A549 (cell line): ENCODE results near the gene TAS2R8. TPM values are rescaled to one million over a fixed set of nuclear protein-coding genes. Genes with fewer than 3 reads are reported as not detected.

Source experiments
- ATAC-seq, 2 experiments: fragments of 200-7000 bp in 1 of 2; fragments of >200 bp in 1 of 2; cut with Nextera tagmentation in 1 of 2; cut with Tn5 transposase in 1 of 2; 3 replicates each; pipeline versions ENCODE4 v1.8.0 to v1.9.1; 2018 to 2020; ENCODE audit warnings: mild to moderate bottlenecking in 1 of 2, moderate library complexity in 1 of 2
- CTCF ChIA-PET: fragments of 300-600 bp; sonication (Branson Sonifier 250); formaldehyde crosslinking; extraction: SDS; loops from one replicate; lab custom pipeline; 2021; ENCODE audit warnings: antibody characterized with exemption, inconsistent platforms; lab: Yijun Ruan, JAX
- POLR2A ChIA-PET: fragments of 350-600 bp; formaldehyde crosslinking; extraction: SDS; loops from one replicate; lab custom pipeline; 2021; ENCODE audit warnings: antibody characterized with exemption, inconsistent platforms; lab: Yijun Ruan, JAX
- DNase-seq, 2 experiments: peaks; one replicate each; pipeline versions ENCODE4 v3.0.0 to v3.0.0-alpha.2; 2011 to 2016; ENCODE audit warnings: low read depth in 1 of 2, low spot score in 1 of 2
- FAIRE-seq: peaks from 2 replicates; lab custom pipeline; 2011; peaks lifted over from hg19 to GRCh38; lab: Jason Lieb, UNC
- H3K27ac ChIP-seq, 2 experiments: fragments of >200 bp; sonication (Bioruptor Twin); formaldehyde crosslinking; 3 replicates each; pipeline ENCODE4 v1.5.1; 2016 to 2017
- H3K4me1 ChIP-seq: fragments of >200 bp; sonication (Bioruptor Twin); formaldehyde crosslinking; 3 replicates; pipeline ENCODE4 v1.6.1; 2016
- H3K4me2 ChIP-seq: fragments of >200 bp; sonication (Bioruptor Twin); formaldehyde crosslinking; 3 replicates; pipeline ENCODE4 v1.6.1; 2016
- H3K4me3 ChIP-seq: fragments of >200 bp; sonication (Bioruptor Twin); formaldehyde crosslinking; 3 replicates; pipeline ENCODE4 v1.5.1; 2016
- H3K9me3 ChIP-seq: fragments of >200 bp; sonication (Bioruptor Twin); formaldehyde crosslinking; 3 replicates; pipeline ENCODE4 v1.6.1; 2016
- BHLHE40 ChIP-seq: IDR thresholded peaks from 2 replicates; pipeline ENCODE4 v1.6.1; 2012; ENCODE audit warnings: low read depth, low read length, inconsistent platforms
- CBX2 ChIP-seq: fragments of 200-600 bp; sonication (generic); IDR thresholded peaks from 2 replicates; pipeline ENCODE4 v1.6.1; 2016; ENCODE audit warnings: low read depth, mild to moderate bottlenecking, borderline replicate concordance
- E2F6 ChIP-seq: IDR thresholded peaks from 2 replicates; pipeline ENCODE4 v1.6.1; 2012; ENCODE audit warnings: low read depth, borderline replicate concordance
- EP300 ChIP-seq, 2 experiments: fragments of >200 bp; sonication (Bioruptor Twin); formaldehyde crosslinking; IDR thresholded peaks; 2 replicates in 1 of 2; 3 replicates in 1 of 2; pipeline ENCODE4 v1.6.1; 2016 to 2017
- FOSB ChIP-seq: fragments of 250-450 bp; sonication (Bioruptor Pico); IDR thresholded peaks from 2 replicates; pipeline ENCODE4 v1.5.0; 2020; ENCODE audit warnings: mild to moderate bottlenecking, moderate library complexity
- GATA3 ChIP-seq: IDR thresholded peaks from 2 replicates; pipeline ENCODE4 v1.6.1; 2012; ENCODE audit warnings: borderline replicate concordance
- HDAC2 ChIP-seq: fragments of 200-600 bp; sonication (generic); IDR thresholded peaks from 2 replicates; pipeline ENCODE4 v1.6.1; 2016
- HEYL ChIP-seq: fragments of 250-450 bp; sonication (Bioruptor Pico); IDR thresholded peaks from 2 replicates; pipeline ENCODE4 v1.8.0; 2021; ENCODE audit warnings: mild to moderate bottlenecking, moderate library complexity
- JUN ChIP-seq, 2 experiments: fragments of >200 bp; sonication (Bioruptor Twin); formaldehyde crosslinking; IDR thresholded peaks; 2 replicates in 1 of 2; 3 replicates in 1 of 2; pipeline ENCODE4 v1.6.1; 2016 to 2017
- JUNB ChIP-seq: fragments of >200 bp; sonication (Bioruptor Twin); formaldehyde crosslinking; IDR thresholded peaks from 2 replicates; pipeline ENCODE4 v1.6.1; 2016
- MAZ ChIP-seq: fragments of 150-350 bp; IDR thresholded peaks from 2 replicates; pipeline ENCODE4 v1.6.1; 2014; ENCODE audit warnings: antibody characterized with exemption, low read depth, low read length, borderline replicate concordance
- MYC ChIP-seq: IDR thresholded peaks from 2 replicates; pipeline ENCODE4 v1.6.1; 2012; ENCODE audit warnings: mild to moderate bottlenecking, inconsistent platforms, low read length, improper control_type of control experiment, borderline replicate concordance
- NFE2L2 ChIP-seq: fragments of 150-350 bp; conservative IDR thresholded peaks from 2 replicates; pipeline ENCODE4 v1.6.1; 2014; ENCODE audit warnings: low read length
- POLR2A ChIP-seq: IDR thresholded peaks from 2 replicates; pipeline ENCODE4 v1.6.1; 2012; ENCODE audit warnings: mild to moderate bottlenecking, low read length
- RAD21 ChIP-seq, 2 experiments: fragments of >200 bp in 1 of 2; sonication (Bioruptor Twin) in 1 of 2; formaldehyde crosslinking in 1 of 2; IDR thresholded peaks in 1 of 2; conservative IDR thresholded peaks in 1 of 2; 2 replicates in 1 of 2; 3 replicates in 1 of 2; pipeline ENCODE4 v1.6.1; 2012 to 2018; ENCODE audit warnings: inconsistent platforms in 1 of 2
- RARB ChIP-seq: fragments of 250-450 bp; sonication (Bioruptor Pico); IDR thresholded peaks from 2 replicates; pipeline ENCODE4 v1.8.0; 2021; ENCODE audit warnings: mild to moderate bottlenecking, moderate library complexity
- REST ChIP-seq: fragments of 200-600 bp; sonication (generic); IDR thresholded peaks from 2 replicates; pipeline ENCODE4 v1.6.1; 2016; ENCODE audit warnings: antibody characterized with exemption, mild to moderate bottlenecking, moderate library complexity
- RFX5 ChIP-seq: fragments of 450-650 bp; IDR thresholded peaks from 2 replicates; pipeline ENCODE4 v1.7.1; 2014; ENCODE audit warnings: antibody characterized with exemption, mild to moderate bottlenecking, moderate library complexity
- RNF2 ChIP-seq: fragments of 200-600 bp; sonication (generic); IDR thresholded peaks from 2 replicates; pipeline ENCODE4 v1.6.1; 2016; ENCODE audit warnings: low read depth, mild to moderate bottlenecking, antibody characterized with exemption, moderate library complexity, borderline replicate concordance
- SMC3 ChIP-seq: fragments of >200 bp; sonication (Bioruptor Twin); formaldehyde crosslinking; IDR thresholded peaks from 3 replicates; pipeline ENCODE4 v1.6.1; 2018; ENCODE audit warnings: inconsistent platforms
- SREBF2 ChIP-seq: fragments of 450-650 bp; IDR thresholded peaks from 2 replicates; pipeline ENCODE4 v1.6.1; 2014; ENCODE audit warnings: mild to moderate bottlenecking, moderate library complexity
- TP53 ChIP-seq: fragments of 250-450 bp; sonication (Bioruptor Pico); IDR thresholded peaks from 2 replicates; pipeline ENCODE4 v1.5.0; 2021; ENCODE audit warnings: mild to moderate bottlenecking, moderate library complexity
- ZFP36 ChIP-seq: fragments of 450-650 bp; IDR thresholded peaks from 2 replicates; pipeline ENCODE4 v1.6.1; 2014; ENCODE audit warnings: borderline replicate concordance; ENCODE audit not compliant: partially characterized antibody
- WGBS: methylation state at CpG from one replicate; pipeline ENCODE4 v1.1.6; 2017; ENCODE audit errors: missing lambda C conversion rate; 5-methylcytosine and 5-hydroxymethylcytosine counted together
- polyA plus RNA-seq, 4 experiments: library from polyadenylated mRNA; depleted of rRNA in 3 of 4; stranded (reverse); fragments of >200 nt; fragmentation: RNase III in 1 of 4; extraction: RNeasy Plus Mini Kit Qiagen cat#74134 plus additional on column Dnase treatment in 1 of 4; gene quantifications; 2 replicates in 3 of 4; 3 replicates in 1 of 4; pipeline ENCODE4 v1.2.3, GENCODE V29; 2011 to 2017
- TF ChIP-seq, protein P1 (sequence below): IDR thresholded peaks from 2 replicates; pipeline ENCODE4 v1.6.1; 2012
- TF ChIP-seq, protein P2 (sequence below): fragments of 450-650 bp; IDR thresholded peaks from 2 replicates; pipeline ENCODE4 v1.6.1; 2014; ENCODE audit warnings: antibody characterized with exemption

Gene TAS2R8
- polyA plus RNA-seq, 2 of the 4 experiments (the other 2 are of a cell fraction) = not detected

GRCh38 chr12:10851243-10851858 is 44.3 kb upstream of the TAS2R8 start:
- WGBS = 88% methylated on average over 4 of the region's 4 CpGs
- H3K4me3 ChIP-seq = no peak overlapping the region
- DNase-seq = no peak
- no peak for TF ChIP-seq HEYL (CRISPR knock-in tag)
- TF ChIP-seq E2F6 = no peak
- no peak for TF ChIP-seq GATA3
- no peak for TF ChIP-seq REST
- no peak for TF ChIP-seq FOSB (CRISPR knock-in tag)
- TF ChIP-seq POLR2A = no peak
- TF ChIP-seq RAD21 (conservative IDR thresholded peaks at IDR 0.05 in 1 of 2, IDR thresholded peaks at IDR 0.05 in 1 of 2) = no peak
- TF ChIP-seq, all 56 proteins: peak for 0
- Histone ChIP-seq H3K4me1 (no peaks in the 10 kb centered on the region), H3K4me2 (no peak overlapping the region), H3K27ac (no peak overlapping the region), H3K9me3 (peaks cover 13% of the 10 kb centered on the region)
- ChIA-PET POLR2A (no interaction called here), CTCF (no interaction called here)
- no peak for FAIRE-seq
- ATAC-seq = no peak

DNA sequence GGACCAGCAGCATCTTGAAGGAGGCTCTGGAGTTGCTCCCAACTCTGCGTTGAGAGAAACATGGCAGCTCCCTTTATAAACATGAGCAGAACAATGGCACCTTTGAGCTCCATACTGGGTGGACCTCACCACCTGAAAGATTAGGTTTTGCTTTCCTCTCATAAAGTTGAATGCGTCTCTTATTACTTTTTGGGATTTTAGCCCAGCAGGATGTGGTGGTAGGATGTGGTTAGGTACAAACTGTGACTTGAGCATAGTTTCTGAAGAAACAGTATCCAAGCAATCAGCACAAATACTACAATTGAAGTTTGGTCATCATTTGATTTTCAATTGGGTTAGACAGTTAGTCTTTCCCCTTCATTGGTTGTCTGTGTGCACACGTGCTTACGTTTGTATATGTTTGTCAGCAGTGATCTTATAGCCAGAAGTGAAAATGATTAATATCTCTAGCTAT is 42.4 kb upstream of the TAS2R8 start, which contains the start of gene PRR4:
Gene PRR4, minus strand, starts transcription at position 51 of the 454 bp plus-strand sequence. Its CDS starts 38 bp downstream, at position 13.
- H3K4me2 ChIP-seq = no peak within 1 kb of the TSS
- CTCF ChIA-PET = no interaction called here
- TF ChIP-seq ZFP36 (no peak), RAD21 (conservative IDR thresholded peaks at IDR 0.05 in 1 of 2, IDR thresholded peaks at IDR 0.05 in 1 of 2) (no peak), SMC3 (no peak), TP53 (no peak), EP300 (IDR thresholded peaks at IDR 0.05) (no peak), RFX5 (no peak), MYC (no peak), MAZ (no peak), JUNB (no peak), NFE2L2 (no peak), SREBF2 (no peak), BHLHE40 (no peak), HDAC2 (no peak)
- TF ChIP-seq, protein P1, sequence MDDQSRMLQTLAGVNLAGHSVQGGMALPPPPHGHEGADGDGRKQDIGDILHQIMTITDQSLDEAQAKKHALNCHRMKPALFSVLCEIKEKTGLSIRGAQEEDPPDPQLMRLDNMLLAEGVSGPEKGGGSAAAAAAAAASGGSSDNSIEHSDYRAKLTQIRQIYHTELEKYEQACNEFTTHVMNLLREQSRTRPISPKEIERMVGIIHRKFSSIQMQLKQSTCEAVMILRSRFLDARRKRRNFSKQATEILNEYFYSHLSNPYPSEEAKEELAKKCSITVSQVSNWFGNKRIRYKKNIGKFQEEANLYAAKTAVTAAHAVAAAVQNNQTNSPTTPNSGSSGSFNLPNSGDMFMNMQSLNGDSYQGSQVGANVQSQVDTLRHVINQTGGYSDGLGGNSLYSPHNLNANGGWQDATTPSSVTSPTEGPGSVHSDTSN = no peak
- TF ChIP-seq, all 56 proteins: peak for 0
- POLR2A ChIA-PET = no interaction called here
- H3K4me1 ChIP-seq = no peaks in the 10 kb centered on the region
- no peak for ATAC-seq
- H3K27ac ChIP-seq = no peak within 1 kb of the TSS
- no peak for FAIRE-seq
- H3K4me3 ChIP-seq = no peak within 1 kb of the TSS
- no peaks in the 10 kb centered on the region for H3K9me3 ChIP-seq
- DNase-seq = no peak
- 91% methylated on average over 4 of the region's 4 CpGs for WGBS

DNA sequence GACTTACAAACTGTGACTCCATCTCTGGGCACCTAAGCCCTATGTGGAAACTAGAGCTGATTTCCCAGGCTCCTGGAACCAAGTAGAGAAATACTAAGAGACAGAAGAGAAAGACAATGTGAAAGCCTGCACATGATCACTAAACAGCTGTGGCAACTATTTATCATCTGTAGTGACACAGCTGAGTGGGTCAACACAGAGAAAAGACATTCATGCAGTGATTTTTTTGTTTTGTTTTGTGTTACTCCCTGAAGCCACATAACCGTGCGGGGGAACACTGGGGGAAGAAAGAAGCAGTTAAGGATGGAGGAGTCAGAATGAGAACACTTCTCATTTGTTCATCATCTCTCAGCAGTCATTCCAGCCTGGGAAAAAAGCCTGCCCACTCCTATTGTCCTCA is 40.7 kb upstream of the TAS2R8 start:
- CTCF ChIA-PET = no interaction called here
- no peak for TF ChIP-seq GATA3
- TF ChIP-seq E2F6 = no peak
- no peak for TF ChIP-seq SMC3
- TF ChIP-seq RNF2 = no peak
- no peak for TF ChIP-seq JUN (IDR thresholded peaks at IDR 0.05)
- TF ChIP-seq, protein P2, sequence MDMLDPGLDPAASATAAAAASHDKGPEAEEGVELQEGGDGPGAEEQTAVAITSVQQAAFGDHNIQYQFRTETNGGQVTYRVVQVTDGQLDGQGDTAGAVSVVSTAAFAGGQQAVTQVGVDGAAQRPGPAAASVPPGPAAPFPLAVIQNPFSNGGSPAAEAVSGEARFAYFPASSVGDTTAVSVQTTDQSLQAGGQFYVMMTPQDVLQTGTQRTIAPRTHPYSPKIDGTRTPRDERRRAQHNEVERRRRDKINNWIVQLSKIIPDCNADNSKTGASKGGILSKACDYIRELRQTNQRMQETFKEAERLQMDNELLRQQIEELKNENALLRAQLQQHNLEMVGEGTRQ = no peak
- TF ChIP-seq RARB (CRISPR knock-in tag) = no peak
- no peak for TF ChIP-seq CBX2

More for the DNA sequence above, 40.7 kb upstream of the TAS2R8 start:
- POLR2A ChIA-PET = no interaction called here
- no peak overlapping the region for H3K27ac ChIP-seq
- FAIRE-seq (no peak), ATAC-seq (no peak), DNase-seq (no peak)
- H3K9me3 ChIP-seq = no peaks in the 10 kb centered on the region
- H3K4me2 ChIP-seq = no peak overlapping the region
- 42% methylated on average over 2 of the region's 2 CpGs for WGBS
- H3K4me1 ChIP-seq = no peaks in the 10 kb centered on the region
- no peak overlapping the region for H3K4me3 ChIP-seq
